DOHH2 (cell line): Measurements from ENCODE around the gene NOP53.
"Not testable (repeated sequence)": the region's sequence is repeated elsewhere in the genome, so short reads cannot be mapped to it uniquely, and the experiment has no call there.

ENCODE experiments used
- H3F3A ChIP-seq: fragments of 200-600 bp; sonication (generic), shearing (Covaris generic); 2 replicates; pipeline ENCODE4 v1.6.0; 2016; ENCODE audit warnings: antibody characterized with exemption, mild to moderate bottlenecking; ENCODE audit not compliant: control insufficient read depth, insufficient read depth
- H3K27ac ChIP-seq: fragments of 200-600 bp; sonication (generic); 2 replicates; pipeline ENCODE4 v1.5.1; 2014; ENCODE audit warnings: low read depth, mild to moderate bottlenecking, low read length, moderate library complexity
- H3K27me3 ChIP-seq: fragments of 200-600 bp; sonication (generic); 2 replicates; pipeline ENCODE4 v1.6.1; 2014; ENCODE audit warnings: mild to moderate bottlenecking, low read length, mixed read lengths; ENCODE audit not compliant: control insufficient read depth
- H3K36me3 ChIP-seq: fragments of 200-600 bp; sonication (generic); 2 replicates; pipeline ENCODE4 v1.6.1; 2014; ENCODE audit warnings: mild to moderate bottlenecking, low read length, moderate library complexity, mixed read lengths; ENCODE audit not compliant: control insufficient read depth
- H3K4me1 ChIP-seq: fragments of 200-600 bp; sonication (generic); 2 replicates; pipeline ENCODE4 v1.6.1; 2014; ENCODE audit warnings: mild to moderate bottlenecking, low read length, mixed read lengths; ENCODE audit not compliant: control insufficient read depth
- H3K4me2 ChIP-seq: fragments of 200-600 bp; sonication (generic); 2 replicates; pipeline ENCODE4 v1.6.0; 2014; ENCODE audit warnings: mild to moderate bottlenecking, low read length, moderate library complexity
- H3K4me3 ChIP-seq: fragments of 200-600 bp; sonication (generic); 2 replicates; pipeline ENCODE4 v1.5.1; 2014; ENCODE audit warnings: mild to moderate bottlenecking, low read length, mixed read lengths
- H3K79me2 ChIP-seq: fragments of 200-600 bp; sonication (generic); 2 replicates; pipeline ENCODE4 v1.6.1; 2014; ENCODE audit warnings: mild to moderate bottlenecking, low read length, mixed read lengths; ENCODE audit not compliant: control insufficient read depth
- H3K9me2 ChIP-seq: fragments of 200-600 bp; sonication (generic); replicated peaks from 2 replicates; pipeline ENCODE4 v1.6.1; 2014; ENCODE audit warnings: mild to moderate bottlenecking, low read length, mixed read lengths; ENCODE audit not compliant: control insufficient read depth
- H3K9me3 ChIP-seq: fragments of 200-600 bp; sonication (generic); 2 replicates; pipeline ENCODE4 v1.6.1; 2014; ENCODE audit warnings: antibody characterized with exemption, low read length, mixed read lengths; ENCODE audit not compliant: control insufficient read depth, insufficient read depth
- H4K20me1 ChIP-seq: fragments of 200-600 bp; sonication (generic); 2 replicates; pipeline ENCODE4 v1.6.0; 2014; ENCODE audit warnings: low read depth, mild to moderate bottlenecking, antibody characterized with exemption, low read length, moderate library complexity; ENCODE audit not compliant: control insufficient read depth, insufficient read depth
- CTCF ChIP-seq: fragments of 200-600 bp; sonication (generic); IDR thresholded peaks from one replicate; pipeline ENCODE4 v1.5.1; 2014; ENCODE audit warnings: antibody characterized with exemption, mild to moderate bottlenecking, low read depth, low read length; ENCODE audit not compliant: poor library complexity, severe bottlenecking
- EZH2phosphoT487 ChIP-seq: fragments of 200-600 bp; sonication (generic); IDR thresholded peaks from 2 replicates; pipeline ENCODE4 v1.6.1; 2017; ENCODE audit warnings: borderline replicate concordance, mild to moderate bottlenecking, antibody characterized with exemption, low read length, moderate library complexity, mixed read lengths

The NOP53 gene

GRCh38 chr19:47716270-47716937 lies 28.9 kb upstream of the NOP53 start:
- Histone ChIP-seq H3F3A (no peaks in the 10 kb centered on the region), H3K79me2 (no peaks in the 10 kb centered on the region), H3K9me2 (no peaks in the 10 kb centered on the region), H3K27ac (no peak overlapping the region), H3K4me2 (no peak overlapping the region), H3K4me1 (peaks cover 6% of the 10 kb centered on the region), H3K27me3 (peaks cover 6% of the 10 kb centered on the region; the same call in 1 of the 2 replicates), H4K20me1 (no peaks in the 10 kb centered on the region), H3K36me3 (no peaks in the 10 kb centered on the region), H3K4me3 (no peak overlapping the region), H3K9me3 (no peaks in the 10 kb centered on the region)
- TF ChIP-seq CTCF (no peak), EZH2phosphoT487 (no peak)

- not testable (repeated sequence) for H3K4me3 ChIP-seq, H3F3A ChIP-seq, H3K4me2 ChIP-seq, H3K36me3 ChIP-seq, H3K79me2 ChIP-seq, H3K27me3 ChIP-seq, H3K27ac ChIP-seq, H4K20me1 ChIP-seq, H3K4me1 ChIP-seq, H3K9me2 ChIP-seq, H3K9me3 ChIP-seq
These were observed 26.8 kb upstream of the NOP53 start for GRCh38 chr19:47718415-47719046.

GRCh38 chr19:47719047-47719859 lies 26.1 kb upstream of the NOP53 start:
- no peak overlapping the region for H3K4me3 ChIP-seq

More at GRCh38 chr19:47719047-47719859, 26.1 kb upstream of the NOP53 start:
- Histone ChIP-seq H3K4me1 (peaks cover 6% of the 10 kb centered on the region; the same call in 1 of the 2 replicates), H3K27me3 (peaks cover 7% of the 10 kb centered on the region), H3K9me3 (no peaks in the 10 kb centered on the region), H3K9me2 (no peaks in the 10 kb centered on the region), H4K20me1 (no peaks in the 10 kb centered on the region), H3F3A (no peaks in the 10 kb centered on the region), H3K27ac (no peak overlapping the region), H3K4me2 (no peak overlapping the region), H3K36me3 (no peaks in the 10 kb centered on the region), H3K79me2 (no peaks in the 10 kb centered on the region)
- TF ChIP-seq EZH2phosphoT487 (no peak), CTCF (no peak)
